Measurements from ENCODE around the gene G6PC1. TPM values are rescaled to one million over a fixed set of nuclear protein-coding genes. Genes with fewer than 3 reads are reported as not detected.
"Not testable (repeated sequence)": the region's sequence is repeated elsewhere in the genome, so short reads cannot be mapped to it uniquely, and the experiment has no call there.

G6PC1 gene
- total RNA-seq, 8 experiments from 2014 or later = 0.21 to 0.70 (median 0.47) TPM; not detected in 3

GRCh38 chr17:42879596-42879985 is 21.0 kb upstream of the G6PC1 start:
- ATAC-seq (replicated peaks in 6 of 8) = no peak
- WGBS, 10 experiments = 0% methylated on average over 1 of the region's 6 CpGs; no CpG with 5 or more reads in 9 of the 10 experiments
- Histone ChIP-seq H3K27ac (no peak overlapping the region), H3K4me1 (replicated peaks in 1 of 2) (no peaks in the 10 kb centered on the region), H3K4me3 (no peak overlapping the region)
- in situ Hi-C loops (cut with MboI; ENCODE audit: low pct_unique_long_range_greater_than_20kb in 2 of 9, low sequenced_read_pairs in 9 of 9, unreplicated experiment in 9 of 9) = no loop called here

- WGBS, 10 experiments = 54 to 100% (median 80%) methylated on average over 1 to 4 of the region's 5 CpGs
- no peaks in the 10 kb centered on the region for H3K4me1 ChIP-seq (replicated peaks in 1 of 2)
- H3K4me3 ChIP-seq = no peak overlapping the region
- no peak for ATAC-seq (replicated peaks in 6 of 8)
- no peak overlapping the region for H3K27ac ChIP-seq
- in situ Hi-C loops (cut with MboI; ENCODE audit: low pct_unique_long_range_greater_than_20kb in 2 of 9, low sequenced_read_pairs in 9 of 9, unreplicated experiment in 9 of 9) = no loop called here
Observed at GRCh38 chr17:42880776-42881310, 19.8 kb upstream of the G6PC1 start.

- in situ Hi-C loops (cut with MboI; ENCODE audit: low pct_unique_long_range_greater_than_20kb in 2 of 9, low sequenced_read_pairs in 9 of 9, unreplicated experiment in 9 of 9) = not testable (repeated sequence)
Observed at GRCh38 chr17:42881706-42882105, 18.9 kb upstream of the G6PC1 start.

GRCh38 chr17:42882166-42882565 is 18.4 kb upstream of the G6PC1 start:
- no peak for ATAC-seq (replicated peaks in 6 of 8)
- in situ Hi-C loops (cut with MboI; ENCODE audit: low pct_unique_long_range_greater_than_20kb in 2 of 9, low sequenced_read_pairs in 9 of 9, unreplicated experiment in 9 of 9) = no loop called here
- Histone ChIP-seq H3K4me1 (replicated peaks in 1 of 2) (no peaks in the 10 kb centered on the region), H3K27ac (no peak overlapping the region), H3K4me3 (no peak overlapping the region)
- 67 to 100% (median 92%) methylated on average over 1 to 7 of the region's 8 CpGs; no CpG with 5 or more reads in 3 of the 10 experiments for WGBS, 10 experiments

More at GRCh38 chr17:42881706-42882105, 18.9 kb upstream of the G6PC1 start:
- not testable (repeated sequence) for H3K27ac ChIP-seq; ATAC-seq (replicated peaks in 6 of 8); H3K4me1 ChIP-seq (replicated peaks in 1 of 2); H3K4me3 ChIP-seq
- 14 to 100% (median 77%) methylated on average over 1 to 5 of the region's 6 CpGs; no CpG with 5 or more reads in 3 of the 10 experiments for WGBS, 10 experiments

GRCh38 chr17:42883802-42884558 is 16.6 kb upstream of the G6PC1 start:
- Histone ChIP-seq H3K4me3 (no peak overlapping the region), H3K4me1 (replicated peaks in 1 of 2) (no peaks in the 10 kb centered on the region), H3K27ac (no peak overlapping the region)
- ATAC-seq (replicated peaks in 6 of 8) = no peak
- 40 to 93% (median 76%) methylated on average over 2 to 7 of the region's 7 CpGs; no CpG with 5 or more reads in 1 of the 10 experiments for WGBS, 10 experiments
- in situ Hi-C loops (cut with MboI; ENCODE audit: low pct_unique_long_range_greater_than_20kb in 2 of 9, low sequenced_read_pairs in 9 of 9, unreplicated experiment in 9 of 9) = no loop called here

- WGBS, 10 experiments = 80 to 100% (median 95%) methylated on average over 1 to 3 of the region's 3 CpGs; no CpG with 5 or more reads in 3 of the 10 experiments
- ATAC-seq (replicated peaks in 6 of 8); H3K4me1 ChIP-seq (replicated peaks in 1 of 2); in situ Hi-C loops (cut with MboI; ENCODE audit: low pct_unique_long_range_greater_than_20kb in 2 of 9, low sequenced_read_pairs in 9 of 9, unreplicated experiment in 9 of 9); H3K4me3 ChIP-seq; H3K27ac ChIP-seq: not testable (repeated sequence)
Observed at GRCh38 chr17:42885806-42886205, 14.8 kb upstream of the G6PC1 start.

GRCh38 chr17:42886283-42887176 is 14.1 kb upstream of the G6PC1 start:
- ATAC-seq (replicated peaks in 6 of 8) = peak in 1 of 8 experiments; percentile 16
- no peak overlapping the region for H3K27ac ChIP-seq

GRCh38 chr17:42889809-42890208 is 10.8 kb upstream of the G6PC1 start:
- peaks cover 0 to 8% of the 10 kb centered on the region in 2 donors for H3K4me1 ChIP-seq (replicated peaks in 1 of 2)
- WGBS, 10 experiments = 40 to 100% (median 80%) methylated on average over 1 of the region's 7 CpGs; no CpG with 5 or more reads in 5 of the 10 experiments
- in situ Hi-C loops (cut with MboI; ENCODE audit: low pct_unique_long_range_greater_than_20kb in 2 of 9, low sequenced_read_pairs in 9 of 9, unreplicated experiment in 9 of 9) = no loop called here
- no peak for ATAC-seq (replicated peaks in 6 of 8)
- no peak overlapping the region for H3K4me3 ChIP-seq
- H3K27ac ChIP-seq = no peak overlapping the region

More at GRCh38 chr17:42886283-42887176, 14.1 kb upstream of the G6PC1 start:
- WGBS, 10 experiments = 38 to 78% (median 64%) methylated on average over 1 to 11 of the region's 15 CpGs
- Histone ChIP-seq H3K4me3 (no peak overlapping the region), H3K4me1 (replicated peaks in 1 of 2) (peaks cover 0 to 3% of the 10 kb centered on the region in 2 donors)
- in situ Hi-C loops (cut with MboI; ENCODE audit: low pct_unique_long_range_greater_than_20kb in 2 of 9, low sequenced_read_pairs in 9 of 9, unreplicated experiment in 9 of 9) = no loop called here

- no peak overlapping the region for H3K4me3 ChIP-seq
- in situ Hi-C loops (cut with MboI; ENCODE audit: low pct_unique_long_range_greater_than_20kb in 2 of 9, low sequenced_read_pairs in 9 of 9, unreplicated experiment in 9 of 9) = no loop called here
- H3K4me1 ChIP-seq (replicated peaks in 1 of 2) = peaks cover 0 to 8% of the 10 kb centered on the region in 2 donors
- H3K27ac ChIP-seq = no peak overlapping the region
- WGBS, 10 experiments = 9 to 65% (median 33%) methylated on average over 1 to 9 of the region's 10 CpGs; no CpG with 5 or more reads in 1 of the 10 experiments
- ATAC-seq (replicated peaks in 6 of 8) = peak in 5 of 8 experiments; percentile 36 to 69 (median 59)
Observed at GRCh38 chr17:42891539-42892152, 9.0 kb upstream of the G6PC1 start.

GRCh38 chr17:42893359-42893758 is 7.2 kb upstream of the G6PC1 start:
- H3K27ac ChIP-seq = no peak overlapping the region
- H3K4me1 ChIP-seq (replicated peaks in 1 of 2) = peaks cover 0 to 8% of the 10 kb centered on the region in 2 donors
- WGBS, 10 experiments = 21 to 80% (median 60%) methylated on average over 1 to 3 of the region's 4 CpGs; no CpG with 5 or more reads in 3 of the 10 experiments
- no peak for ATAC-seq (replicated peaks in 6 of 8)
- in situ Hi-C loops (cut with MboI; ENCODE audit: low pct_unique_long_range_greater_than_20kb in 2 of 9, low sequenced_read_pairs in 9 of 9, unreplicated experiment in 9 of 9) = no loop called here
- no peak overlapping the region for H3K4me3 ChIP-seq

- Histone ChIP-seq H3K27ac (no peak overlapping the region), H3K4me1 (replicated peaks in 1 of 2) (peaks cover 0 to 8% of the 10 kb centered on the region in 2 donors), H3K4me3 (no peak overlapping the region)
- no peak for ATAC-seq (replicated peaks in 6 of 8)
- in situ Hi-C loops (cut with MboI; ENCODE audit: low pct_unique_long_range_greater_than_20kb in 2 of 9, low sequenced_read_pairs in 9 of 9, unreplicated experiment in 9 of 9) = no loop called here
- 64 to 100% (median 84%) methylated on average over 1 to 12 of the region's 12 CpGs; no CpG with 5 or more reads in 1 of the 10 experiments for WGBS, 10 experiments
Observed at GRCh38 chr17:42894283-42895184, 6.1 kb upstream of the G6PC1 start.

GRCh38 chr17:42895185-42895555 is 5.4 kb upstream of the G6PC1 start:
- ATAC-seq (replicated peaks in 6 of 8) = peak in 1 of 8 experiments; percentile 75
- H3K4me1 ChIP-seq (replicated peaks in 1 of 2) = peaks cover 0 to 8% of the 10 kb centered on the region in 2 donors
- no peak overlapping the region for H3K4me3 ChIP-seq
- no peak overlapping the region for H3K27ac ChIP-seq
- WGBS, 10 experiments = 0 to 71% (median 39%) methylated on average over 1 to 2 of the region's 2 CpGs; no CpG with 5 or more reads in 6 of the 10 experiments
- in situ Hi-C loops (cut with MboI; ENCODE audit: low pct_unique_long_range_greater_than_20kb in 2 of 9, low sequenced_read_pairs in 9 of 9, unreplicated experiment in 9 of 9) = no loop called here

All from motor neuron (in vitro differentiated cells).